Transverse colon (tissue), 4 donors: Measurements from ENCODE around the gene DNM1.

Source experiments
- CTCF ChIP-seq, 5 experiments: fragments of 200-600 bp in 3 of 5; fragments of 450-650 bp in 2 of 5; sonication (generic) in 3 of 5; IDR thresholded peaks; 1 replicate in 2 of 5; 2 replicates in 3 of 5; pipeline ENCODE4 v1.5.1; 2016 to 2017; ENCODE audit warnings: antibody characterized with exemption in 5 of 5, inconsistent platforms in 3 of 5, mild to moderate bottlenecking in 2 of 5, moderate library complexity in 1 of 5
- POLR2A ChIP-seq: fragments of 450-650 bp; IDR thresholded peaks from one replicate; pipeline ENCODE4 v1.6.1; 2016; ENCODE audit warnings: antibody characterized with exemption, mild to moderate bottlenecking, moderate library complexity
- POLR2AphosphoS5 ChIP-seq, 3 donors: sonication (generic); formaldehyde crosslinking; IDR thresholded peaks; one replicate each; pipeline ENCODE4 v1.6.1; 2016; ENCODE audit warnings: antibody characterized with exemption in 3 of 3

GRCh38 chr9:128204858-128205257, 1.7 kb downstream of the DNM1 start:
- TF ChIP-seq CTCF (IDR thresholded peaks at IDR 0.05) (no peak), POLR2A (no peak), POLR2AphosphoS5 (IDR thresholded peaks at IDR 0.05) (no peak)
